OCI-LY1 (cell line): Measurements from ENCODE around the gene COTL1.

Experiments
- H2AFZ ChIP-seq: fragments of 200-600 bp; sonication (generic), shearing (Covaris generic); 2 replicates; pipeline ENCODE4 v1.6.0; 2014; ENCODE audit warnings: antibody characterized with exemption, mild to moderate bottlenecking, low read length
- H3F3A ChIP-seq: fragments of 200-600 bp; sonication (generic), shearing (Covaris generic); 2 replicates; pipeline ENCODE4 v1.6.0; 2014; ENCODE audit warnings: mild to moderate bottlenecking, antibody characterized with exemption, low read length, moderate library complexity; ENCODE audit not compliant: insufficient read depth
- H3K27ac ChIP-seq: fragments of 200-600 bp; sonication (generic); 2 replicates; pipeline ENCODE4 v1.5.1; 2014; ENCODE audit warnings: low read length, mixed run types, mild to moderate bottlenecking, low read depth; ENCODE audit not compliant: poor library complexity, severe bottlenecking
- H3K27me3 ChIP-seq: fragments of 200-600 bp; sonication (generic); 2 replicates; pipeline ENCODE4 v1.6.0; 2014; ENCODE audit warnings: antibody characterized with exemption, mild to moderate bottlenecking, low read length, moderate library complexity; ENCODE audit not compliant: insufficient read depth
- H3K36me3 ChIP-seq: fragments of 200-600 bp; sonication (generic); 2 replicates; pipeline ENCODE4 v1.6.1; 2014; ENCODE audit warnings: mild to moderate bottlenecking, antibody characterized with exemption, low read length, moderate library complexity, mixed read lengths; ENCODE audit not compliant: insufficient read depth
- H3K4me1 ChIP-seq: fragments of 200-600 bp; sonication (generic); 2 replicates; pipeline ENCODE4 v1.5.1; 2014; ENCODE audit warnings: mild to moderate bottlenecking, low read length, moderate library complexity; ENCODE audit not compliant: insufficient read depth, severe bottlenecking
- H3K4me2 ChIP-seq: fragments of 200-600 bp; sonication (generic), shearing (Covaris generic); 2 replicates; pipeline ENCODE4 v1.6.1; 2014; ENCODE audit warnings: low read length
- H3K4me3 ChIP-seq: fragments of 200-600 bp; sonication (generic); 2 replicates; pipeline ENCODE4 v1.5.1; 2014; ENCODE audit warnings: low read length, low read depth, mild to moderate bottlenecking, mixed read lengths; ENCODE audit not compliant: poor library complexity, severe bottlenecking
- H3K79me2 ChIP-seq: fragments of 200-600 bp; shearing (Covaris generic); 2 replicates; pipeline ENCODE4 v1.6.1; 2016; ENCODE audit warnings: mixed run types, low read length, mixed read lengths; ENCODE audit not compliant: insufficient read depth
- H3K9ac ChIP-seq: fragments of 200-600 bp; sonication (generic), shearing (Covaris generic); 2 replicates; pipeline ENCODE4 v1.6.1; 2014; ENCODE audit warnings: mild to moderate bottlenecking, low read length, mixed read lengths
- H3K9me2 ChIP-seq: fragments of 200-600 bp; sonication (generic), shearing (Covaris generic); 2 replicates; pipeline ENCODE4 v1.6.1; 2014; ENCODE audit warnings: low read depth, mild to moderate bottlenecking, low read length, mixed read lengths
- H3K9me3 ChIP-seq: fragments of 200-600 bp; shearing (Covaris generic); 2 replicates; pipeline ENCODE4 v1.6.1; 2014; ENCODE audit warnings: low read length, mixed read lengths
- H4K20me1 ChIP-seq: fragments of 200-600 bp; sonication (generic), shearing (Covaris generic); 2 replicates; pipeline ENCODE4 v1.6.0; 2016; ENCODE audit warnings: mild to moderate bottlenecking, low read length; ENCODE audit not compliant: insufficient read depth
- CTCF ChIP-seq: fragments of 200-600 bp; sonication (generic), shearing (Covaris generic); IDR thresholded peaks from 2 replicates; pipeline ENCODE4 v1.5.1; 2017; ENCODE audit warnings: mild to moderate bottlenecking, antibody characterized with exemption, low read length, moderate library complexity, mixed read lengths
- EZH2 ChIP-seq: fragments of 200-600 bp; sonication (generic), shearing (Covaris generic); IDR thresholded peaks from 2 replicates; pipeline ENCODE4 v1.8.0; 2017; ENCODE audit warnings: borderline replicate concordance, mixed run types, mild to moderate bottlenecking, antibody characterized with exemption, low read length, moderate library complexity, mixed read lengths

The COTL1 gene

DNA sequence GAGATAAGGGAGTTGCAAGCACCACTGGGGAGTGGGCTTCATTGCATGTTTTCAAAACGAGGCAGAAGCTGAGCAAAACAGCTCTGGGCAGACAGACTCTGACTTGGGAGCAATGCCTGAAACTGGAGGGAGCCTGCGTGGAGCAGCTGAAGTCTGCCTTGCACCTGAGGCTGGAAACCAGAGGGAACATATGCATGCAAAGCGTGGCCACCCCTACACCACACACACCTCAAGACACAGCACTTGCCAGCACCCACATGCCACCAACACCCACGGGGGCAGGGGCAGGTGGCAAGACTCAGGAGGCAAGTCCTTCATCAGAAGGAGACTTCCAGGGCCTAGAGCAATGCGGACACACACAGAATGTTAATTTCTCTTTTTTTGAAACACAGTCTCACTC lies 45.8 kb downstream of the COTL1 start:
- Histone ChIP-seq H3K9me3 (no peaks in the 10 kb centered on the region), H3K4me1 (no peaks in the 10 kb centered on the region), H3K9me2 (no peaks in the 10 kb centered on the region), H3K4me3 (no peak overlapping the region), H3K4me2 (no peak overlapping the region), H3K9ac (no peak overlapping the region), H3K27me3 (no peaks in the 10 kb centered on the region), H4K20me1 (no peaks in the 10 kb centered on the region), H2AFZ (no peak overlapping the region), H3K27ac (no peak overlapping the region), H3K79me2 (no peaks in the 10 kb centered on the region), H3F3A (no peaks in the 10 kb centered on the region), H3K36me3 (peaks cover 83% of the 10 kb centered on the region)
- TF ChIP-seq CTCF (no peak), EZH2 (no peak)

- Histone ChIP-seq H3K9me3 (no peaks in the 10 kb centered on the region), H3K4me3 (no peak overlapping the region), H3F3A (no peaks in the 10 kb centered on the region), H3K27ac (no peak overlapping the region), H3K9ac (no peak overlapping the region), H4K20me1 (no peaks in the 10 kb centered on the region), H3K36me3 (peaks cover 87% of the 10 kb centered on the region), H3K27me3 (no peaks in the 10 kb centered on the region), H3K4me2 (no peak overlapping the region), H3K79me2 (no peaks in the 10 kb centered on the region), H3K9me2 (no peaks in the 10 kb centered on the region), H3K4me1 (no peaks in the 10 kb centered on the region), H2AFZ (no peak overlapping the region)
- no peak for TF ChIP-seq CTCF
- no peak for TF ChIP-seq EZH2
Observed at GRCh38 chr16:84571506-84571905, 46.4 kb downstream of the COTL1 start.

DNA sequence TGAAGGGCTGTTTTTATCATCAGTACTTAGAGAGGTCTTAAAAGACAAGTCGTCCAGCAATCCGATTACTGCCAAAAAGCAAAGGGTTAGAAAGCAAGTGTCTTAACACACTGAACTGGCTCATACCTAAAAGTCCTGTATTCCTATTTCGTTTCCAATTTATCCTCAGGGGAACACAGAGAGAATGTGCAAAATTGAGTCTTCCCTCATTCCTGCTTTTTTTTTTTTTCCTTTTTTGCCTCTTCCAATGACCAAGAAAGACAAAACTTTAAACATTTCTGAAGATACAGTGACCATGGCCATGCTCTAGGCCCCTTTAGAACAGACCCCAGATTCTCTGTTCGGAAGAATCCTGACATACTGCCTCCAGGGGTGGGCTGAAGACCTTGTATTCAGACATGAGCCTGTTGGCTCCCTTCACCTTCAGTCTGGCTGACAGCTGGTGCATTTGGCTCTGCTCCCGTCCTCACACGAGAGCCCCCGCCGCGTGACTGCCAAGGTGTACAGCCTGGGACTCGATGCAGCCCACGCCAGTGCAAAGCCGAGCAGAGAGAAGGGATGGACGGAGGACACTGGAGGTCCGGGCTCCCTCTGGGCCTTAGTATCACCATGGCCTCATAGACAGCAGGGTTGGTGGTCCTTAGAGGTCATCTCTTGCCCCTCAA lies 47.0 kb downstream of the COTL1 start:
- no peaks in the 10 kb centered on the region for H3K4me1 ChIP-seq
- H3K9ac ChIP-seq, result no peak overlapping the region
- H3K9me2 ChIP-seq, result no peaks in the 10 kb centered on the region
- no peaks in the 10 kb centered on the region for H3F3A ChIP-seq
- no peak overlapping the region for H3K4me2 ChIP-seq
- H3K36me3 ChIP-seq, result peaks cover 87% of the 10 kb centered on the region
- H2AFZ ChIP-seq, result no peak overlapping the region
- TF ChIP-seq CTCF (no peak), EZH2 (no peak)
- H3K9me3 ChIP-seq, result no peaks in the 10 kb centered on the region
- no peak overlapping the region for H3K27ac ChIP-seq
- H3K4me3 ChIP-seq, result no peak overlapping the region
- H4K20me1 ChIP-seq, result no peaks in the 10 kb centered on the region
- H3K79me2 ChIP-seq, result no peaks in the 10 kb centered on the region
- H3K27me3 ChIP-seq, result no peaks in the 10 kb centered on the region
